DND-41 (cell line): ENCODE results near the gene HOXA5.

Source experiments
- ATAC-seq: fragments of 200-7000 bp; cut with Tn5 transposase; 3 replicates; pipeline ENCODE4 v1.9.1; 2021; ENCODE audit warnings: low read depth; ENCODE audit not compliant: insufficient read depth
- DNase-seq: peaks from one replicate; pipeline ENCODE4 v3.0.0-alpha.2; 2020
- H2AFZ ChIP-seq: 2 replicates; pipeline ENCODE4 v1.6.0; 2012; ENCODE audit warnings: low read depth, low read length
- H3K27ac ChIP-seq: 2 replicates; pipeline ENCODE4 v1.5.1; 2012; ENCODE audit warnings: low read length, inconsistent platforms
- H3K27me3 ChIP-seq: fragments of 200-600 bp; sonication (generic); 2 replicates; pipeline ENCODE4 v1.6.0; 2012; ENCODE audit warnings: low read length, mild to moderate bottlenecking, inconsistent platforms; ENCODE audit not compliant: insufficient read depth, poor library complexity
- H3K36me3 ChIP-seq: 2 replicates; pipeline ENCODE4 v1.5.1; 2012; ENCODE audit warnings: low read length, inconsistent platforms; ENCODE audit not compliant: insufficient read depth
- H3K4me1 ChIP-seq: 2 replicates; pipeline ENCODE4 v1.5.1; 2012; ENCODE audit warnings: mild to moderate bottlenecking, low read length; ENCODE audit not compliant: insufficient read depth
- H3K4me2 ChIP-seq: 2 replicates; pipeline ENCODE4 v1.6.0; 2012; ENCODE audit warnings: mild to moderate bottlenecking, moderate library complexity, low read length, inconsistent platforms; ENCODE audit not compliant: insufficient read depth
- H3K4me3 ChIP-seq, 2 experiments: fragments of 200-600 bp in 1 of 2; shearing (Covaris generic) in 1 of 2; 2 replicates each; pipeline ENCODE4 v1.5.1; 2012 to 2016; ENCODE audit warnings: inconsistent platforms in 2 of 2, low read length in 2 of 2, mild to moderate bottlenecking in 2 of 2, low read depth in 1 of 2, moderate library complexity in 1 of 2
- H3K79me2 ChIP-seq: 2 replicates; pipeline ENCODE4 v1.6.0; 2012; ENCODE audit warnings: low read length, inconsistent platforms; ENCODE audit not compliant: insufficient read depth
- H3K9ac ChIP-seq: 2 replicates; pipeline ENCODE4 v1.6.0; 2012; ENCODE audit warnings: low read depth, mild to moderate bottlenecking, inconsistent platforms, low read length, moderate library complexity
- H3K9me3 ChIP-seq: 2 replicates; pipeline ENCODE4 v1.5.1; 2012; ENCODE audit warnings: low read length, moderate library complexity, mild to moderate bottlenecking, inconsistent platforms; ENCODE audit not compliant: insufficient read depth, severe bottlenecking
- H4K20me1 ChIP-seq: 2 replicates; pipeline ENCODE4 v1.6.0; 2012; ENCODE audit warnings: low read length; ENCODE audit not compliant: insufficient read depth
- EZH2 ChIP-seq: IDR thresholded peaks from 3 replicates; pipeline ENCODE4 v1.6.1; 2012; ENCODE audit warnings: borderline replicate concordance, low read depth, mild to moderate bottlenecking, moderate library complexity, low read length, inconsistent platforms; ENCODE audit not compliant: severe bottlenecking
- TF ChIP-seq, protein P1 (sequence below): IDR thresholded peaks from 2 replicates; pipeline ENCODE4 v1.5.1; 2012; ENCODE audit warnings: borderline replicate concordance, low read length, moderate library complexity, mild to moderate bottlenecking; ENCODE audit not compliant: poor library complexity, severe bottlenecking; ENCODE audit errors: extremely low read depth

Gene HOXA5

DNA sequence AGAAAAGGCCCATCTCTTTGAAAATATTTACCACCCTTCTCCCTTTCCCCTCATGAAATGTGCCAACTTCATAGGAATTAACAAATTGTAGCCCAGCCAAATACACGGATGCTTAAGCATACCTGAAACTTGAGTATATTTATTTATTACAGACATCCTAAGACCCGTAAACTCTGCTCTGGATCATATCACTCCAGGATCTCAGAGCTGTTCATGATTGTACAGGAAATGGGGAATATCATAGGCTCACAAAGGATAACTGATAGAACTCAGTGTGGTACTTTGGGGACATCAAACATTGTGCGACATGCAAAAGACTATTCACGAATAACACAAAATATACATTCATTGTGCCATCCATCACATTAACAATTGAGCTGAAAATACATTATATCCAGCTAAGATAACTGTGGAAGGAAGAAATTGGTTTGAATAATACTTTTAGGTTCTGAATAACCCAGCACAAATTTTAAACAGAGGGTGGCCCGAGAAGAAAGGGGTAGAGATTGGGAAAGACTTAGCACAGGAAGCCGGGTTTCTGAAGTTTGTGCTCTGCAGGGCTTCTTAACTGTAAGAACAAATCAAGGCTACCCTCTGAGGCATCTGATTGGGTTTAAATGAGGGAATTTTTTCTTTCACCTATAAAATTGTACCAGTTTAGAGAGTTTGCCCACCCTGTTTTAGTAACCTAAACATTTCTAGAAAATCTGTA lies 50.1 kb downstream of the HOXA5 start:
- Histone ChIP-seq H3K79me2 (no peaks in the 10 kb centered on the region), H3K27me3 (peaks cover 11% of the 10 kb centered on the region), H3K9me3 (no peaks in the 10 kb centered on the region), H3K27ac (no peak overlapping the region), H3K9ac (no peak overlapping the region), H2AFZ (no peak overlapping the region), H3K36me3 (no peaks in the 10 kb centered on the region), H3K4me1 (no peaks in the 10 kb centered on the region), H4K20me1 (no peaks in the 10 kb centered on the region), H3K4me3 (no peak overlapping the region), H3K4me2 (no peak overlapping the region)
- TF ChIP-seq EZH2 = no peak
- TF ChIP-seq, protein P1, sequence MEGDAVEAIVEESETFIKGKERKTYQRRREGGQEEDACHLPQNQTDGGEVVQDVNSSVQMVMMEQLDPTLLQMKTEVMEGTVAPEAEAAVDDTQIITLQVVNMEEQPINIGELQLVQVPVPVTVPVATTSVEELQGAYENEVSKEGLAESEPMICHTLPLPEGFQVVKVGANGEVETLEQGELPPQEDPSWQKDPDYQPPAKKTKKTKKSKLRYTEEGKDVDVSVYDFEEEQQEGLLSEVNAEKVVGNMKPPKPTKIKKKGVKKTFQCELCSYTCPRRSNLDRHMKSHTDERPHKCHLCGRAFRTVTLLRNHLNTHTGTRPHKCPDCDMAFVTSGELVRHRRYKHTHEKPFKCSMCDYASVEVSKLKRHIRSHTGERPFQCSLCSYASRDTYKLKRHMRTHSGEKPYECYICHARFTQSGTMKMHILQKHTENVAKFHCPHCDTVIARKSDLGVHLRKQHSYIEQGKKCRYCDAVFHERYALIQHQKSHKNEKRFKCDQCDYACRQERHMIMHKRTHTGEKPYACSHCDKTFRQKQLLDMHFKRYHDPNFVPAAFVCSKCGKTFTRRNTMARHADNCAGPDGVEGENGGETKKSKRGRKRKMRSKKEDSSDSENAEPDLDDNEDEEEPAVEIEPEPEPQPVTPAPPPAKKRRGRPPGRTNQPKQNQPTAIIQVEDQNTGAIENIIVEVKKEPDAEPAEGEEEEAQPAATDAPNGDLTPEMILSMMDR = no peak
- ATAC-seq (no peak), DNase-seq (no peak)

DNA sequence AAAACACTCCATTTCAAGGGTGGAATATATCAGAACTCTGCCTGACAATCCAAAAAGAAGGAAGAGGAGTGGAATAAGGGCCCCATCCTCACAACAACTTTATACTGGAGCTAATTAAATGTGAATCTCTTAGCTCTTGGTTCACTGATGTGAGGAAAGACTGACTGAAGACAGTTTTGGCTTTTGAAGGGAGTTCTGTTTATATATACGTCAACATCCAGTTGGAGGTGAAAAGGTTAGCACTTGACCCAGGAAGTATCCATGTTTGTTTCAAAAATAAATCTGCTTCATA lies 50.7 kb downstream of the HOXA5 start:
- Histone ChIP-seq H3K27ac (no peak overlapping the region), H3K79me2 (no peaks in the 10 kb centered on the region), H3K9me3 (no peaks in the 10 kb centered on the region), H3K9ac (no peak overlapping the region), H3K4me3 (no peak overlapping the region), H3K27me3 (peaks cover 11% of the 10 kb centered on the region), H2AFZ (no peak overlapping the region), H4K20me1 (no peaks in the 10 kb centered on the region), H3K4me2 (no peak overlapping the region), H3K36me3 (no peaks in the 10 kb centered on the region), H3K4me1 (no peaks in the 10 kb centered on the region)
- TF ChIP-seq, protein P1 = no peak
- no peak for TF ChIP-seq EZH2
- DNase-seq (no peak), ATAC-seq (no peak)

DNA sequence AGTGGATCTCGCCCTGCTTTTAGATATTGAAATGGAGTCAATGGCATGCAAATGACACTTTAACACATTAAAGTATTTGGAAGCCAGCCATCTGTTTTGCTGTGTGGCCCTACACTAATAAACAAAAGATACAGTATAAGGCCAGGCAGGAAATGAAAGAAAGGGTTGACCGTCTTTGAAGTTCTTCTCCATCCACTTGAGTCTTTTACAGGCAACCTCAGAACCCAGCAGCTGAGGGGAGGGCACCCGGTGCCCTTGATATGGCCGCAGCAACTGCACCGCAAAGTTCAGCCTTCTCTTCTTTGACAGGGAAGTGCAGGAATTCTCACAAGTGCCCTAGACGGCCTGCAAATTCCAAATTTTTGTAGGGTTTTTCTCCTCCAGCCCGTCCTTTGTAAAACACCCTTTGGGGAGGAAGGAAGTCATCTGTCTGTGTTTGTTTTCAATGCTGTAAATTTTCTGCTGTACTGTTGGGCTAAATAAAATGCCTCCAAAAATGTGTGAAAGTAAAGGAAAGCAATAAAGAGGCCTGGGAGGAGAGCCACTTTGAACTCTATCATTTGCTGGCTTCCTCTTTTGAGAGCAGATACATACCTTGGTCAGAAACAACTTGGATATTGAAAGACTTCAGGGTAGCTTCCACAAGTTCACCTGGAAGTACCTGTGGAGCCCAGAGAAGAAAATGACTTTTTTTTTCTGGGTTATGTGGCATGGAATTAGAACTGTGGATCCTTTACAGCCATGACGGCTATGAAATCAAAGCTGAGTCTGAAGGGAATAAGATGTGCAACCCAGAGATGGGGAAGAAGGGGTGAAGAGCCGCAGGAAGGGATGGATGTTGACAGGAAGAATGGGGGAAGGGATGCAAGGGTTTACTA lies 51.3 kb downstream of the HOXA5 start:
- Histone ChIP-seq H3K9ac (no peak overlapping the region), H3K27ac (no peak overlapping the region), H3K4me2 (no peak overlapping the region), H3K4me3 (no peak overlapping the region), H3K79me2 (no peaks in the 10 kb centered on the region), H3K9me3 (no peaks in the 10 kb centered on the region), H3K36me3 (no peaks in the 10 kb centered on the region), H3K27me3 (peaks cover 11% of the 10 kb centered on the region), H4K20me1 (no peaks in the 10 kb centered on the region), H2AFZ (no peak overlapping the region), H3K4me1 (no peaks in the 10 kb centered on the region)
- no peak for TF ChIP-seq EZH2
- TF ChIP-seq, protein P1 = no peak
- DNase-seq (no peak), ATAC-seq (no peak)
